DOHH2 (cell line): ENCODE data around the gene PEDS1.

Source experiments
- CTCF ChIP-seq: fragments of 200-600 bp; sonication (generic); IDR thresholded peaks from one replicate; pipeline ENCODE4 v1.5.1; 2014; ENCODE audit warnings: antibody characterized with exemption, mild to moderate bottlenecking, low read depth, low read length; ENCODE audit not compliant: poor library complexity, severe bottlenecking
- EZH2phosphoT487 ChIP-seq: fragments of 200-600 bp; sonication (generic); IDR thresholded peaks from 2 replicates; pipeline ENCODE4 v1.6.1; 2017; ENCODE audit warnings: borderline replicate concordance, mild to moderate bottlenecking, antibody characterized with exemption, low read length, moderate library complexity, mixed read lengths

- TF ChIP-seq CTCF = no peak
- TF ChIP-seq EZH2phosphoT487 = no peak
These were observed 39.8 kb upstream of the PEDS1 start for GRCh38 chr20:50193199-50193835.
